Spleen (tissue), 11 donors: ENCODE results near the gene NRSN2. TPM values are rescaled to one million over a fixed set of nuclear protein-coding genes. Genes with fewer than 3 reads are reported as not detected.
"Not testable (repeated sequence)": the region's sequence is repeated elsewhere in the genome, so short reads cannot be mapped to it uniquely, and the experiment has no call there.

Source experiments
- DNase-seq: peaks from one replicate; pipeline ENCODE4 v3.0.0-alpha.2; 2020
- H3K27ac ChIP-seq, 8 donors: fragments of 200-600 bp; sonication (generic) in 7 of 8; 1 replicate in 4 of 8; 2 replicates in 4 of 8; pipeline versions ENCODE4 v1.5.0 to v1.8.0; 2016 to 2021; ENCODE audit warnings: inconsistent platforms in 4 of 8, mild to moderate bottlenecking in 4 of 8, moderate library complexity in 1 of 8
- H3K27me3 ChIP-seq, 7 donors: fragments of 200-600 bp; sonication (generic) in 6 of 7; replicated peaks in 1 of 7; 1 replicate in 4 of 7; 2 replicates in 3 of 7; pipeline versions ENCODE4 v1.5.0 to v1.8.0; 2016 to 2021; ENCODE audit warnings: inconsistent platforms in 3 of 7, mild to moderate bottlenecking in 1 of 7
- H3K36me3 ChIP-seq, 6 donors: fragments of 200-600 bp; sonication (generic) in 5 of 6; 1 replicate in 4 of 6; 2 replicates in 2 of 6; pipeline versions ENCODE4 v1.5.0 to v1.8.0; 2016 to 2021; ENCODE audit warnings: inconsistent platforms in 2 of 6
- H3K4me1 ChIP-seq, 6 donors: fragments of 200-600 bp; sonication (generic) in 5 of 6; 1 replicate in 3 of 6; 2 replicates in 3 of 6; pipeline versions ENCODE4 v1.5.0 to v1.8.0; 2016 to 2021; ENCODE audit warnings: inconsistent platforms in 3 of 6
- H3K4me3 ChIP-seq, 8 donors: fragments of 200-600 bp; sonication (generic) in 7 of 8; 1 replicate in 4 of 8; 2 replicates in 4 of 8; pipeline versions ENCODE4 v1.5.0 to v1.8.0; 2016 to 2021; ENCODE audit warnings: inconsistent platforms in 4 of 8, mild to moderate bottlenecking in 4 of 8, moderate library complexity in 2 of 8
- H3K9me3 ChIP-seq, 8 donors: fragments of 200-600 bp; sonication (generic) in 7 of 8; 1 replicate in 4 of 8; 2 replicates in 4 of 8; pipeline versions ENCODE4 v1.5.0 to v1.8.0; 2016 to 2021; ENCODE audit warnings: inconsistent platforms in 4 of 8
- POLR2A ChIP-seq, 3 donors: fragments of 450-650 bp; IDR thresholded peaks; one replicate each; pipeline ENCODE4 v1.5.1; 2017; ENCODE audit warnings: antibody characterized with exemption in 3 of 3, mild to moderate bottlenecking in 1 of 3
- POLR2AphosphoS5 ChIP-seq, 3 donors: sonication (generic); formaldehyde crosslinking; IDR thresholded peaks; one replicate each; pipeline ENCODE4 v1.5.1; 2017; ENCODE audit warnings: antibody characterized with exemption in 3 of 3
- WGBS, 5 donors: extraction: QIAGEN DNeasy Blood & Tissue Kit in 3 of 5; methylation state at CpG; one replicate each; pipeline versions ENCODE4 v1.1.5 to v1.1.7; 2013 to 2018; 5-methylcytosine and 5-hydroxymethylcytosine counted together
- intact Hi-C: fragments of 100-400 bp; cut with DNase I; formaldehyde crosslinking; loops from one replicate; pipeline ENCODE4 v1.15.0; 2023; ENCODE audit warnings: low total_unique reads
- polyA plus RNA-seq, 3 donors: library from polyadenylated mRNA; stranded (reverse); fragments of 200-250 nt; gene quantifications; one replicate each; pipeline ENCODE4 v1.2.1, GENCODE V29; 2013
- total RNA-seq, 7 donors: library from RNA; depleted of rRNA in 3 of 7; stranded (reverse); fragments of >200 nt in 3 of 7; fragmentation: NEBNext Ultra II Directional in 4 of 7; extraction: Animal tissue kit (Norgen Biotek cat#: 25700) in 4 of 7; gene quantifications; one replicate each; pipeline versions ENCODE4 v1.1.0 to v1.2.1, GENCODE V29; 2016 to 2021
- TF ChIP-seq, protein P1 (sequence below), 11 experiments: fragments of 200-600 bp in 7 of 11; fragments of 450-650 bp in 4 of 11; sonication (generic) in 4 of 11; IDR thresholded peaks in 8 of 11; conservative IDR thresholded peaks in 3 of 11; 1 replicate in 7 of 11; 2 replicates in 4 of 11; pipeline versions ENCODE4 v1.4.0 to v1.8.0; 2016 to 2021; ENCODE audit warnings: antibody characterized with exemption in 11 of 11, inconsistent platforms in 4 of 11, mild to moderate bottlenecking in 1 of 11
- donor health status: healthy with polysubstance abuse.
- donor health status: DM: no; HTN: no; CAD: no; lungs with moderate emphysema.
- donor health status: DM: no; HTN: no; CAD: no.
- donor health status: Bipolar disorder and iron deficiency.
- donor health status: healthy.
- donor health status: DM: no; HTN: no; CAD: no.
- donor health status: DM: yes; HTN: yes; CAD: no.

NRSN2 gene
- total and polyA plus RNA-seq, 10 donors = 10.5 to 26.3 (median 16.8) TPM

GRCh38 chr20:370151-370600 lies 23.3 kb downstream of the NRSN2 start:
- Histone ChIP-seq H3K36me3 (no peaks in the 10 kb centered on the region), H3K27me3 (no peaks in the 10 kb centered on the region), H3K27ac (peak overlapping the region in 4 of 8 donors; percentile 1 to 81 (median 64)), H3K9me3 (no peaks in the 10 kb centered on the region), H3K4me1 (peaks cover 0 to 57% (median 33%) of the 10 kb centered on the region in 6 donors), H3K4me3 (no peak overlapping the region)
- intact Hi-C loops = no loop called here
- WGBS, 5 donors = 88 to 92% (median 92%) methylated on average over 7 of the region's 7 CpGs
- TF ChIP-seq POLR2A (IDR thresholded peaks at IDR 0.05) (no peak), POLR2AphosphoS5 (IDR thresholded peaks at IDR 0.05) (no peak)
- TF ChIP-seq, protein P1, sequence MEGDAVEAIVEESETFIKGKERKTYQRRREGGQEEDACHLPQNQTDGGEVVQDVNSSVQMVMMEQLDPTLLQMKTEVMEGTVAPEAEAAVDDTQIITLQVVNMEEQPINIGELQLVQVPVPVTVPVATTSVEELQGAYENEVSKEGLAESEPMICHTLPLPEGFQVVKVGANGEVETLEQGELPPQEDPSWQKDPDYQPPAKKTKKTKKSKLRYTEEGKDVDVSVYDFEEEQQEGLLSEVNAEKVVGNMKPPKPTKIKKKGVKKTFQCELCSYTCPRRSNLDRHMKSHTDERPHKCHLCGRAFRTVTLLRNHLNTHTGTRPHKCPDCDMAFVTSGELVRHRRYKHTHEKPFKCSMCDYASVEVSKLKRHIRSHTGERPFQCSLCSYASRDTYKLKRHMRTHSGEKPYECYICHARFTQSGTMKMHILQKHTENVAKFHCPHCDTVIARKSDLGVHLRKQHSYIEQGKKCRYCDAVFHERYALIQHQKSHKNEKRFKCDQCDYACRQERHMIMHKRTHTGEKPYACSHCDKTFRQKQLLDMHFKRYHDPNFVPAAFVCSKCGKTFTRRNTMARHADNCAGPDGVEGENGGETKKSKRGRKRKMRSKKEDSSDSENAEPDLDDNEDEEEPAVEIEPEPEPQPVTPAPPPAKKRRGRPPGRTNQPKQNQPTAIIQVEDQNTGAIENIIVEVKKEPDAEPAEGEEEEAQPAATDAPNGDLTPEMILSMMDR (IDR thresholded peaks at IDR 0.05 in 8 of 11, conservative IDR thresholded peaks at IDR 0.05 in 3 of 11) = no peak
- DNase-seq = no peak

- no peaks in the 10 kb centered on the region for H3K27me3 ChIP-seq
- H3K36me3 ChIP-seq = no peaks in the 10 kb centered on the region
- H3K4me3 ChIP-seq = peak overlapping the region in 1 of 8 donors; percentile 22
- H3K4me1 ChIP-seq = peaks cover 0 to 47% (median 28%) of the 10 kb centered on the region in 6 donors
- H3K9me3 ChIP-seq = no peaks in the 10 kb centered on the region
- intact Hi-C loops = no loop called here
- WGBS, 5 donors = 64 to 82% (median 74%) methylated on average over 6 to 7 of the region's 7 CpGs
- TF ChIP-seq POLR2A (IDR thresholded peaks at IDR 0.05) = no peak
- TF ChIP-seq POLR2AphosphoS5 (IDR thresholded peaks at IDR 0.05) = no peak
- TF ChIP-seq, protein P1 (IDR thresholded peaks at IDR 0.05 in 8 of 11, conservative IDR thresholded peaks at IDR 0.05 in 3 of 11) = no peak
- H3K27ac ChIP-seq = peak overlapping the region; percentile 6 to 81 (median 67)
- no peak for DNase-seq
These were observed 24.3 kb downstream of the NRSN2 start for GRCh38 chr20:370977-371754.

GRCh38 chr20:371755-372542 lies 25.0 kb downstream of the NRSN2 start:
- Histone ChIP-seq H3K27me3 (no peaks in the 10 kb centered on the region), H3K4me1 (peaks cover 0 to 41% (median 28%) of the 10 kb centered on the region in 6 donors), H3K4me3 (peak overlapping the region in 1 of 8 donors; percentile 22), H3K9me3 (no peaks in the 10 kb centered on the region), H3K36me3 (no peaks in the 10 kb centered on the region), H3K27ac (peak overlapping the region; percentile 27 to 81 (median 67))
- TF ChIP-seq, protein P1 (IDR thresholded peaks at IDR 0.05 in 8 of 11, conservative IDR thresholded peaks at IDR 0.05 in 3 of 11) = no peak
- TF ChIP-seq POLR2A (IDR thresholded peaks at IDR 0.05) (no peak), POLR2AphosphoS5 (IDR thresholded peaks at IDR 0.05) (peak in 2 of 3 donors; percentile 66 to 78)
- intact Hi-C loops = no loop called here
- DNase-seq = peak; percentile 82
- WGBS, 5 donors = 39 to 59% (median 52%) methylated on average over 10 of the region's 10 CpGs

DNA sequence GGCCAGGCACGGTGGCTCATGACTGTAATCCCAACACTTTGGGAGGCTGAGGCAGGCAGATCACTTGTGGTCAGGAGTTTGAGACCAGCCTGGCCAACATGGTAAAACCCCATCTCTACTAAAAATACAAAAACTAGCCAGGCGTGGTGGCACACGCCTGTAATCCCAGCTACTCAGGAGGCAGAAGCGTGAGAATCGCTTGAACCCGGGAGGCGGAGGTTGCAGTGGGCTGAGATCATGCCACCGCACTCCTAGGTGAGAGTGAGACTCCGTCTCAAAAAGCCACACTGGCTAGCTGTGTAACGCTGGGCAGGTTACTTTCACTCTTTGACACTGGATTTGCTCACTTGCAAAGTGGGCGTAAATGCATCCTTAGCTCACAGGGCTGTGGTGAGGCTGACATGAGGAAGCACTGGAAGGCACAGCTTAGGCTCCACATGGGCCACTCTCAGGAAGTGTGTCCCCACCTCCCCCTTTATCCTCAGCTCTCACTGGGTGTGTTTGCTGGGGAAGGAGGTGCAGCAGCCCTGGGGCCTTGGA lies 25.7 kb downstream of the NRSN2 start:
- DNase-seq, H3K36me3 ChIP-seq, intact Hi-C loops, H3K9me3 ChIP-seq, H3K4me3 ChIP-seq, H3K27me3 ChIP-seq: not testable (repeated sequence)
- 68 to 77% (median 72%) methylated on average over 11 of the region's 11 CpGs for WGBS, 5 donors
- Histone ChIP-seq H3K27ac (peak overlapping the region; percentile 27 to 81 (median 67)), H3K4me1 (peaks cover 0 to 41% (median 28%) of the 10 kb centered on the region in 6 donors)
